ENCODE results near the gene DCUN1D3.
A peak's percentile ranks its signal among the peaks of the same experiment; 100 is the strongest.

Gene DCUN1D3

DNA sequence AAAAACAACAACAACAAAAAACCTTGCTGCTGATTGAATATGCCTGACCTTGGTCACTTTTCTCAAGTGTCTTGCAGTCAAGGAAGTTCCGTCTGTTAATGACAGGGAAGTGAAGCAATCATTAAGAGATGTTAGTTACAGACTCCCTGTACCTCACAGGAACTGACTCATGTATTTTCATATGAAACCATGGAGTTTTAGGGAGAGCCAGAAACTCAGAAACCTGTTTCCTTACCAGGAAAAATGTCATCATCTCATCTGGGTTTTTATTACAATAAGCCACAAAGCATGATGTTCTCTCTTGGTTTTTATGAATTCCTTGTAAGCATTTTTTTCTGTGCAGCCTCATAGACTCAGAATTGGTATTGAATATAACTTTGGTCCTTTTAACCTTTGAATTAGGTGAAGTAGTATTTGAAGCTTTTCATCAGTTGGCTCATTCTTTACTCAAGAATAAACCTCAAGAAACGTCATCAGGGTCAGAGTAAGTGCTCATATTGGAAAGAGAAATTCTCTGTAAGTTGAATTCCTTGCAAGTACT is 10.7 kb upstream of the DCUN1D3 start:
- in situ Hi-C loops (cut with HindIII; ENCODE audit: low sequenced_read_pairs) = no loop called here
- TF ChIP-seq, protein P1, sequence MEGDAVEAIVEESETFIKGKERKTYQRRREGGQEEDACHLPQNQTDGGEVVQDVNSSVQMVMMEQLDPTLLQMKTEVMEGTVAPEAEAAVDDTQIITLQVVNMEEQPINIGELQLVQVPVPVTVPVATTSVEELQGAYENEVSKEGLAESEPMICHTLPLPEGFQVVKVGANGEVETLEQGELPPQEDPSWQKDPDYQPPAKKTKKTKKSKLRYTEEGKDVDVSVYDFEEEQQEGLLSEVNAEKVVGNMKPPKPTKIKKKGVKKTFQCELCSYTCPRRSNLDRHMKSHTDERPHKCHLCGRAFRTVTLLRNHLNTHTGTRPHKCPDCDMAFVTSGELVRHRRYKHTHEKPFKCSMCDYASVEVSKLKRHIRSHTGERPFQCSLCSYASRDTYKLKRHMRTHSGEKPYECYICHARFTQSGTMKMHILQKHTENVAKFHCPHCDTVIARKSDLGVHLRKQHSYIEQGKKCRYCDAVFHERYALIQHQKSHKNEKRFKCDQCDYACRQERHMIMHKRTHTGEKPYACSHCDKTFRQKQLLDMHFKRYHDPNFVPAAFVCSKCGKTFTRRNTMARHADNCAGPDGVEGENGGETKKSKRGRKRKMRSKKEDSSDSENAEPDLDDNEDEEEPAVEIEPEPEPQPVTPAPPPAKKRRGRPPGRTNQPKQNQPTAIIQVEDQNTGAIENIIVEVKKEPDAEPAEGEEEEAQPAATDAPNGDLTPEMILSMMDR (IDR thresholded peaks at IDR 0.05; ENCODE audit: low read depth, low read length) = no peak
- no peak overlapping the region for H3K4me3 ChIP-seq (ENCODE audit: low read depth, low read length)
- peak; percentile 96 for DNase-seq (ENCODE audit: low read depth, low spot score)

DNA sequence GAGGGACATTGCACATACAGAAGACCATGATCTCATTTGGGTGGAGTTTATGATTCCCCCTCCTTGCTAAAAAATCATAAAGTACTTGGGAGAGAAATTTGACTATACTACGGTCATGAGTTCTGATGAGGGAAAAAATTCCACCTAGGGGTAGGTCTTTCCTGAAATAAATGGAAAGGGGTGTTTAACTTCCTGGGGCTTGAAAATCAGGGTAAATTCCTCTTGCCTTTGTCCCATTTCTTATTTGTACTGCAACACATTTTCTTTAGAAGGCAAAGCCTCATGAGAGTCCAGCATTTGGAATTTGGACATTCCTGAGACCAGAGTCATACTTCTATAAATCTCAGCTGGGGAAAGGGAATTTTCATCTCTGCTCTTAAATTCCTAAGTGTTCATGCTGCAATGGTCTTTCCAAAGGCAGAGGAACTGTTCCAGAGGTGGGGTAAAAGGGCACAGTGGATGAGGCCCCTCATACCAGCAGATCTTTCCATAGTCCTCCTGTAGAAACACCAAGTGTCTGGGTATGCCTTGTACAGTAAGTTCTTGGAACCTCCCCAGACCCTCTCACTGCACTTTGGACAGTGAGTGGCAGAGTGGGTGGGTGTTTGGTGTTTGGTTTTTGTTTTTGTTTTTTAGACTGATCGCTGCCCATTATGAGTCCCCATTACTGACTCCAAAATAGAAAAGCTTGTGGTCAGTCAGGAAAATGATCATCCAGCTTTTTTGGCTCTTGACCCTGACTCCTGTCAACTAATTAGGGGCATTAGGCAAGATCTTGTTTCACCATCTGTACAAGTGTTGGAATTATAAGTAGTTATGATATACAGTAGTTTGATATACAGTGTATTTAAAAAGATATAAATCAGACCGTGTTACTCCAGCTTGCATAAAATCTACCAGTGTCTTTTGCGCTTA is 6.4 kb upstream of the DCUN1D3 start:
- peak; percentile 88 for DNase-seq (ENCODE audit: low read depth, low spot score)
- H3K4me3 ChIP-seq (ENCODE audit: low read depth, low read length) = no peak overlapping the region
- TF ChIP-seq, protein P1 (IDR thresholded peaks at IDR 0.05; ENCODE audit: low read depth, low read length) = no peak
- in situ Hi-C loops (cut with HindIII; ENCODE audit: low sequenced_read_pairs) = no loop called here

DNA sequence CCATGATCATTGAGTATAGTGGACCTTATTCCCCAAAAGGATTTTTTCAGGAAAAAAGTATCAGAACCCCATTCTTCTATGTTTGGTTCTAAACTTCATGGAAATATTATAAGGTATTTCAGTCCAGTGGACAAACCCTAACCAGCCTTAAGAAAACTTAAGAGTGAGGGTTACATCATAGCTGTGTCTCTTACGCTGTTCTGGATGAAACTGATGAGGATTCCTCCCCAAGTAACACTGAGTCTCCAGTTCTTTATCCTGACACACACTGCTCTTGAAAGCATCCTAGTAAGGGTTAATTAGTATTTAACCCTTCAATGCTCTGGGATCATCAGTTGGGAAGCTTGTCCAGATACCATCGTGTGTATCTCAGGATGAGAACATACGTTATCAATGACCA is 5.4 kb upstream of the DCUN1D3 start:
- TF ChIP-seq, protein P1 (IDR thresholded peaks at IDR 0.05; ENCODE audit: low read depth, low read length) = no peak
- no peak overlapping the region for H3K4me3 ChIP-seq (ENCODE audit: low read depth, low read length)
- no peak for DNase-seq (ENCODE audit: low read depth, low spot score)
- in situ Hi-C loops (cut with HindIII; ENCODE audit: low sequenced_read_pairs) = no loop called here

DNA sequence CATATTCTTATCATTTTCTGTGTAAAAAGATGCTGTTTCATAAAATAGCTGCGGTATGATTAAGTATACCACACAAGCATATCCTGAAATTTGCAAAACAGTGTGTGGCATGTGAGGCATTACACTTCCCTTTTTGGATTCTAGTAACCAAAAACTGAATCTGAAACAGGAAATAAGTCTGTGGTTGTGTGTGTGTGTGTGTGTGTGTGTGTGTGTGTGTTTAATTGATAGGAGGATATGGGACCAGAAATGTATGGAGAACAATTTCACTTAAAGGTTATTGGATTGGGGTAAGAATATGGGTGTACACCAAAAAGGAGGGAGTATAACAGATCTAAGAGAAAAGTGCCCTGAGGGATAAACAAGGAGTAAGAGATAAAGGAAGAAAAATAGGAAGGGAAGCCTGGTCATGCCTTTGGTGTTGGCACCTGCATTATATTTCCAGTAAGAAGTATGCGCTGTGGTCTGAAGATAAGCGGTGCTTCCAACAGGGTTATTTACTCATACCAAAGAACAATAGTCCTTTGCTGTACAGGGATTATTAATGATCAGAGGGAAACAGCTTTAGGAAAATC is 4.4 kb upstream of the DCUN1D3 start:
- in situ Hi-C loops (cut with HindIII; ENCODE audit: low sequenced_read_pairs) = no loop called here
- DNase-seq (ENCODE audit: low read depth, low spot score) = peak; percentile 86
- TF ChIP-seq, protein P1 (IDR thresholded peaks at IDR 0.05; ENCODE audit: low read depth, low read length) = no peak
- no peak overlapping the region for H3K4me3 ChIP-seq (ENCODE audit: low read depth, low read length)

DNA sequence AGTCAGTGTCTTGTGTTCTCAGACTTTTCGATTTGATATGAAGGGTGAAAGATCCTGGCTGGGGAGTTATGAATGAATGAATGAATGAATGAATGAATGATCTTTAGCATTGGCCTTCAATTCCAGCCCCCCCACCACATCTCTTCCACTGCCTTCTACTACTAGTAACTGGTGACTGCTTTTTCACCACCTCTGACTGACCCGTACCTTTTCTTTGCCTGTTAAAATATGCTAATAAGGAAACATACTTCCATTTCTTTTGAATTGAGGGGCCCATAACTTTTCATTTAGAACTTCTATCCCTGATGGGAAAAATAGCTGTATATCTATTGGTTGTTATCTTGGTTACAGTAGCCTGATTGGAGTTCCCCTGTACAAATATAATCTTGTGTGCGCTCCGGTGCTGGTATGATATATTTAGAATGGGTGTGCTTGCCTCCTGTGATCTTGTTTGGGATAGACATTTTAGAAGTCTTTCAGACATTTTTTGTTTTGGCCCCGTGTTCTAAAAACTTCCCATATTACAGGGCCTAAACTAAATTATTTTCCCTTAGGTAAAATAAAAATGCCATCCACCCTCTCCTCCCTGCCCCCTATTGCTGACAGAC is 3.8 kb upstream of the DCUN1D3 start:
- in situ Hi-C loops (cut with HindIII; ENCODE audit: low sequenced_read_pairs) = no loop called here
- DNase-seq (ENCODE audit: low read depth, low spot score) = no peak
- no peak overlapping the region for H3K4me3 ChIP-seq (ENCODE audit: low read depth, low read length)
- TF ChIP-seq, protein P1 (IDR thresholded peaks at IDR 0.05; ENCODE audit: low read depth, low read length) = no peak

DNA sequence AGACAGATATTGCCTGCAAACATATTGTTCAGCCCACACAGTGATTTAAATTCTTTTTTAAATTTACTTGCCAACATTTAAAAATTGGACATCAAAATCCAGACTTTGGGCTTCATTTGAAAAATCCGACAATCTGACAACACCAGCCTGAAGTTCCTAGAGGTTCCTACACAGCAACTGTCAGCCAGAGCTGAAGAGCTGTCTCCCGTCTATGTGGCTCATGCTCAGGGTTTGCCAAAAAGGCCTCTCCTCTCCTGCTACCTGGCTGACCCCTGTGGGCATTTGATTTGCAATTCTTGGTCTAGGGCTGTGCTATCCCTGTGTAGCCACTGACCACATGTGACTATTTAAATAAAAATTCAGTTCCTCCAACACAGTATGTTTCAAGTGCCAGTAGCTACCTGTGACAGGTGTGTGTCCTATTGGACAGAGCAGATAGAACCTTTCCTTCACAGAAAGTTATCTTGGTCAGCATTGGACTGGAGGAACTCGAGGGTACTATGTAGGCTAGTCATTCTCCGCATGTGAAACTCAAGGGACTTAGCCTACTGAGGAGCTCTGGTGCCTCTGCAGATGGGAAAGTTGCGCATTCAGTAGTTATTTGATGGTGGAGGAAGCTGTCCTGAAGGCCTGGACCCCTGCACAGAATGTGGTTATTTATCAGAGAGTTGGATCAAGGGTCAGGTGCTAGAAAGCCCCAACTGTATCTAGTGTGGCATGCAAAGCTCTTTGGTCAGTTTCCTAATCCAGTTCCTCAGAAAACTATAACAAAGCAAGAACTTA is 3.1 kb upstream of the DCUN1D3 start:
- no peak for DNase-seq (ENCODE audit: low read depth, low spot score)
- H3K4me3 ChIP-seq (ENCODE audit: low read depth, low read length) = no peak overlapping the region
- TF ChIP-seq, protein P1 (IDR thresholded peaks at IDR 0.05; ENCODE audit: low read depth, low read length) = no peak
- in situ Hi-C loops (cut with HindIII; ENCODE audit: low sequenced_read_pairs) = no loop called here

Measured in astrocyte of the spinal cord (primary cell).